GM21423 (cell line): ENCODE results near the gene MCM6.
"Not testable (repeated sequence)": the region's sequence is repeated elsewhere in the genome, so short reads cannot be mapped to it uniquely, and the experiment has no call there.

Experiments
- ATAC-seq: cut with Tn5 transposase; IDR thresholded peaks from one replicate; pipeline ENCODE4 v1.9.1; 2021; ENCODE audit warnings: mild to moderate bottlenecking, moderate library complexity; ENCODE audit not compliant: unreplicated experiment

MCM6 gene

GRCh38 chr2:135876066-135876711 lies at the start of gene MCM6:
TSS of gene MCM6 (minus strand) at chr2:135876443. CDS start at chr2:135876365, 78 bp downstream.
- ATAC-seq, result peak; percentile 95

GRCh38 chr2:135925571-135925970 lies 49.3 kb upstream of the MCM6 start:
- no peak for ATAC-seq

GRCh38 chr2:135916207-135916606 lies 40.0 kb upstream of the MCM6 start:
- no peak for ATAC-seq

GRCh38 chr2:135914485-135914884 lies 38.2 kb upstream of the MCM6 start:
- no peak for ATAC-seq

- ATAC-seq, result no peak
Observed at GRCh38 chr2:135913727-135914365, 37.6 kb upstream of the MCM6 start.

GRCh38 chr2:135909976-135910375 lies 33.7 kb upstream of the MCM6 start:
- ATAC-seq, result no peak

GRCh38 chr2:135905679-135906078 lies 29.4 kb upstream of the MCM6 start:
- no peak for ATAC-seq

GRCh38 chr2:135904341-135904989 lies 28.2 kb upstream of the MCM6 start:
- ATAC-seq, result no peak

GRCh38 chr2:135903650-135904049 lies 27.4 kb upstream of the MCM6 start:
- no peak for ATAC-seq

- no peak for ATAC-seq
Observed at GRCh38 chr2:135899567-135899966, 23.3 kb upstream of the MCM6 start.

GRCh38 chr2:135898234-135898786 lies 22.1 kb upstream of the MCM6 start:
- ATAC-seq, result no peak

- ATAC-seq, result no peak
Observed at GRCh38 chr2:135894930-135895329, 18.7 kb upstream of the MCM6 start.

GRCh38 chr2:135893374-135893794 lies 17.1 kb upstream of the MCM6 start:
- no peak for ATAC-seq

GRCh38 chr2:135890835-135891234 lies 14.6 kb upstream of the MCM6 start:
- no peak for ATAC-seq

- no peak for ATAC-seq
Observed at GRCh38 chr2:135890149-135890548, 13.9 kb upstream of the MCM6 start.

- ATAC-seq, result not testable (repeated sequence)
Observed at GRCh38 chr2:135888587-135888986, 12.3 kb upstream of the MCM6 start.

GRCh38 chr2:135885709-135886108 lies 9.5 kb upstream of the MCM6 start:
- no peak for ATAC-seq

- ATAC-seq, result no peak
Observed at GRCh38 chr2:135882415-135882814, 6.2 kb upstream of the MCM6 start.

GRCh38 chr2:135876770-135877169 lies 527 bp upstream of the MCM6 start:
- not testable (repeated sequence) for ATAC-seq

- ATAC-seq, result peak; percentile 47
Observed at GRCh38 chr2:135875491-135876065, 665 bp downstream of the MCM6 start.

- ATAC-seq, result no peak
Observed at GRCh38 chr2:135874777-135875365, 1.4 kb downstream of the MCM6 start.
